Measurements from ENCODE around the gene TIPIN.

DNA sequence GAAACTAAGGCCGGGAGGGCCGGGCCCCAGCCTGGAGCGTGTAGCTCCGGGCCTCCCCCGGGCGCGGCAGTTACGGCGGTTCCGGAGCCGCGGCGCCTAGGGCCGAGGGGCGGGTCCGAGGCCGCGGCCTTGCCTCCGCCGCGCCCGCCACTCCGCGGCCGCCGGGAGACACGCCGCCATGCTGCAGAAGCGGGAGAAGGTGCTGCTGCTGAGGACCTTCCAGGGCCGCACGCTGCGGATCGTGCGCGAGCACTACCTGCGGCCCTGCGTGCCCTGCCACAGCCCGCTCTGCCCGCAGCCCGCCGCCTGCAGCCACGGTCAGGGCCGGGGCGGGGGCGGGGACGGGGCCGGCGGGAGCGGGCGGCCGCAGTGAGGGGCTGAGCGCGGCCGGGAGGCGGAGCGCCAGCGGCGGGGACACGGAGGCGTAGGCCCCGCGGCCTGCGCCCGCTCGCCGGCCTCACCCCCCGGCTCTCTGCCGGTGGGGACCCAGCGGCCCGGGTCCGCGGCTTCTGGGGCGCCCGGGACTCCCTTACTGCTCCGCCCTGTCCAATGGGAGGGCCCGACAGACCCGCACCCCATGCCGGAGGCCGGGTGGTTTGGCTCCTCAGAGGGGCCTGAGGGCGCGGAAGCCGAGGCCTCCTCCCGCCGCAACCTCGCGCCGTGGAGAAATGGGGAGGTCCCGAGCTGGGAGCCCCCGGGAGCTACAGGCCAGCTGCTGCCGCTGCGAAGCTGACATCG lies 62.9 kb downstream of the TIPIN start, which contains the start of gene DIS3L:
- TF ChIP-seq, protein P1, sequence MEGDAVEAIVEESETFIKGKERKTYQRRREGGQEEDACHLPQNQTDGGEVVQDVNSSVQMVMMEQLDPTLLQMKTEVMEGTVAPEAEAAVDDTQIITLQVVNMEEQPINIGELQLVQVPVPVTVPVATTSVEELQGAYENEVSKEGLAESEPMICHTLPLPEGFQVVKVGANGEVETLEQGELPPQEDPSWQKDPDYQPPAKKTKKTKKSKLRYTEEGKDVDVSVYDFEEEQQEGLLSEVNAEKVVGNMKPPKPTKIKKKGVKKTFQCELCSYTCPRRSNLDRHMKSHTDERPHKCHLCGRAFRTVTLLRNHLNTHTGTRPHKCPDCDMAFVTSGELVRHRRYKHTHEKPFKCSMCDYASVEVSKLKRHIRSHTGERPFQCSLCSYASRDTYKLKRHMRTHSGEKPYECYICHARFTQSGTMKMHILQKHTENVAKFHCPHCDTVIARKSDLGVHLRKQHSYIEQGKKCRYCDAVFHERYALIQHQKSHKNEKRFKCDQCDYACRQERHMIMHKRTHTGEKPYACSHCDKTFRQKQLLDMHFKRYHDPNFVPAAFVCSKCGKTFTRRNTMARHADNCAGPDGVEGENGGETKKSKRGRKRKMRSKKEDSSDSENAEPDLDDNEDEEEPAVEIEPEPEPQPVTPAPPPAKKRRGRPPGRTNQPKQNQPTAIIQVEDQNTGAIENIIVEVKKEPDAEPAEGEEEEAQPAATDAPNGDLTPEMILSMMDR (conservative IDR thresholded peaks at IDR 0.05; ENCODE audit: low read depth, low read length) = no peak
- TF ChIP-seq EZH2phosphoT487 (IDR thresholded peaks at IDR 0.05; ENCODE audit: borderline replicate concordance, low read length) = no peak

Data from PC-3 (cell line).